ENCODE results near the gene TNFAIP2.
A peak's percentile ranks its signal among the peaks of the same experiment; 100 is the strongest.

TNFAIP2 gene

DNA sequence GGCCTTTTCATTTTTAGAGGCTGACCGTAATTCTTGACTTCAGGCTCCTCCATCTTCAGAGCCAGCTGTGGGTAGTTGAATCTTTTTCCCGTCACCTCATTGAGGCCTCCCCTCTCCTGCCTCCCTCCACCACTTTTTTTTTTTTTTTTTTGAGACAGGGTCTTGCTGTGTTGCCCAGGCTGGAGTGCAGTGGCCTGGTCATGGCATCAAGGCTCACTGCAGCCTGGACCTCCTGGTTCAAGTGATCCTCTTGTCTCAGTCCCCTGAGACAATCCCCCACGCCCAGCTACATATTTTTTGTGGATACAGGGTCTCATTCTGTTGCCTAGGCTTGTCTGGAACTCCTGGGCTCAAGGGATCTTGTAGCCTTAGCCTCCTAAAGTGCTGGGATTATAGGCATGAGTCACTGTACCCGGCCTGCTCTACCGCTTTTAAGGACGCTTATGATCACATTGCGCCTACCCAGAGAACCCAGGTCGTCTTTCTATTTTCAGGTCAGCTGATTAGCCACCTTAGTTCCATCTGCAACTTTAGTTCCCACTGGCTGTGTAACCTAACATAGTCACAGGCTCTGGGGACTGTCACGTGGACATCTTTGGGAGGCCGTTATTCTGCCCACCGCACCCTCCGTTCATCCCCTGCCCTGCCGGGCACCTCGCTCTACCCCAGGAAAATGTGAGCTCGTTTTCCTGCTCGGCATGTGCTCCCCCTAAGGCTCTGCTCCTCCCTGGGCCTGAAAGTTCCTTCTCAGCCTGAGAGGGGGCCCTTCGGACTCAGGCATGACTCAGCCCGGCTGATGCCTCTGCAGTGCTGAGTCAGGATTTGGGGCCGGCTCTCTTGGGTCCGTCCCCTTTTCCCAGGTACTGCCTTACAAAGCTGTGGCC is 13.4 kb downstream of the TNFAIP2 start:
- peaks cover 2% of the 10 kb centered on the region for H3K4me1 Mint-ChIP-seq
- DNase-seq, result no peak
- H3K9me3 Mint-ChIP-seq, result no peaks in the 10 kb centered on the region
- no peak overlapping the region for H3K4me3 Mint-ChIP-seq
- H3K27ac Mint-ChIP-seq, result no peak overlapping the region
- H3K27me3 Mint-ChIP-seq, result peaks cover 30% of the 10 kb centered on the region
- CTCF ChIA-PET, result interaction anchor here (0.5 to 1.0 kb wide), 3 partner anchors 31 to 615 kb away, joined by 3 to 4 read pairs (median 4); no protein-coding TSS in a partner anchor
- H3K36me3 Mint-ChIP-seq, result no peaks in the 10 kb centered on the region

- no peak overlapping the region for H3K4me3 Mint-ChIP-seq
- H3K27me3 Mint-ChIP-seq, result peaks cover 30% of the 10 kb centered on the region
- no peaks in the 10 kb centered on the region for H3K36me3 Mint-ChIP-seq
- H3K27ac Mint-ChIP-seq, result no peak overlapping the region
- H3K4me1 Mint-ChIP-seq, result peaks cover 2% of the 10 kb centered on the region
- no peaks in the 10 kb centered on the region for H3K9me3 Mint-ChIP-seq
- no peak for DNase-seq
- CTCF ChIA-PET, result interaction anchor here (1.0 kb wide), 1 partner anchor 32 kb away, joined by 4 read pairs; no protein-coding TSS in a partner anchor
Measured at GRCh38 chr14:103137689-103138300, 14.5 kb downstream of the TNFAIP2 start.

GRCh38 chr14:103138301-103139131 is 15.3 kb downstream of the TNFAIP2 start:
- DNase-seq, result no peak
- Mint-ChIP-seq H3K9me3 (no peaks in the 10 kb centered on the region), H3K36me3 (no peaks in the 10 kb centered on the region), H3K27me3 (peaks cover 37% of the 10 kb centered on the region), H3K4me3 (no peak overlapping the region), H3K27ac (no peak overlapping the region), H3K4me1 (peaks cover 2% of the 10 kb centered on the region)
- CTCF ChIA-PET, result no interaction called here

DNA sequence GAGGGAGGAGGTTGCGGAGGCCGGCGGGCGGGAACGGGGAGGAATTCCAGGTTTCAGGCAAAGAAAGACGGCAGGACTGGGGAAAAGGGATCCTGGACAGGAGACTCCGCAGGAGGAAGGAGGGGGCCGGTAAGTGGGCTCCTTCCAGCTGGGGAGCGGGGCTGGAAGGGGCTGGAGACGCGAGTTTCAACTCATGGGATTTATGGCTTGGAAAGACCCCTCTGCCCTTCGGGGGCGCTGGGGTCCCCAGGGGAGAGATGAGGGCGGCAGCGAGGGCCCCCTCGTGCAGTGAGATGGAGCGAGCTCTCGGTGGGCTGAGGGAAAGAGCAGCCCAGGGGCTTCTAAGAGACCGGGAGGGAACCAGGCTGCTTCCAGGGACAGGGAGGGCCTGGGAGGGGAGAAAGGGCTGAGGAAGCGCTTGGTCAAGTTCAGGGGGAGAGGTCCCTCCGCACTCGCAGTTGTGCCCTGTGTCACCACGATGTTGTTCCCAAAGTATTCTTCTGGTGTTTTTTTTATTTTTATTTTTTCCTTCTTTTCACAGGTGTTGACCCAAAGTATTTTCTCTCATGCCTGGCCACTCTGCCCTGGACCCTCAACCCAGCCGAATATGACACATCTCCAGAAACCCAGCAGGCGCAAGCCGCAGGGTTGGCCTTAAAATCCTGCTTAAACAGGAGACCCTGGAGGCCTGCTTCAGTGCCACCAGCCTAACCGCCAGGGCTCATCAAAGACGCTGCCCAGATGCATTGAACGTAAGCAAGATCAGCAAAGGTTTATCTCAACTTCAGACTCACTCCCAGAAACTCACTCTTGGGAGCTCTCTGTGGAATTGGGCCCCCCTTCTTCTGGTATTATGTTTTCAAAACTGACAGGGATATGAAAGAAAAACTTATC is 16.1 kb downstream of the TNFAIP2 start:
- no peak for DNase-seq
- CTCF ChIA-PET, result interaction anchor here (0.7 to 1.8 kb wide), 2 partner anchors 34 to 65 kb away, joined by 4 read pairs; no protein-coding TSS in a partner anchor
- Mint-ChIP-seq H3K4me1 (peaks cover 2% of the 10 kb centered on the region), H3K27ac (no peak overlapping the region), H3K4me3 (no peak overlapping the region), H3K9me3 (no peaks in the 10 kb centered on the region), H3K36me3 (no peaks in the 10 kb centered on the region), H3K27me3 (peaks cover 38% of the 10 kb centered on the region)

DNA sequence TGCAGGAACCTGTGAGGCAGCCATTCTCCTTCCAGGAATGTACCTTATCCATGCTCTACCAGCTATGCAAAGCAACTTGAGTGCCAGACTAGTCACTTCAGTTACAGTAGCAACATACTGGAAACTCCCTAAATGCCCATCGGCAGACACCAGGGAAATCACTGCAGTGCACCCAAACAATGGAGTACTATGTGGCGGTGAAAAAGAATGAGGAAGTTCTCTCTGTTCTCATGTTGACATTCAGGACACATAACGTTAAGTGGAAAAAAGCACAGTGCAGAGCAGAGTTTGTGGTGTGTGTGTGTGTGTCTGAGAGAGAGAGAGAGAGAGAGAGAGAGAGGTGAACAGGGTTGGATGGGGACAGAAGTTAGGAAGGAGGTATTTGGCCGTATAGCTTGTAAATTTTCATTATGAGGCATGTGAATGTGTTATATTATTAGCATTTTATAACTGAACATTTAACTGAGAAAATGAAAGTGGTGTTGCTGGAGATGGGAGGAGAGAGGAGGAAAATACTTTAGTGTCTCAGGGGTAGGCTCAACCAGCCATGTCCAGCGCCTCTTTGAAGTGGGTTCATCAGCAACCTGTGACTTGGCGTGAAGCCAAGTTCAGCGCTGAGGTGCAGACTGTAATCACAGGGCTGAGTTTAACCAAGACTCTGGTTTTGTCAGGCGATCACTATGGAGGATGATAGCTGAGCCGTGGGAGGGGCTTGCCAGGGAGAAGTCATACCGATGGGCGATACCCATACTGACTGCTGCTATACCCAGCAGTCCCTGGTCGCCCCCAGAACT is 17.3 kb downstream of the TNFAIP2 start:
- no peaks in the 10 kb centered on the region for H3K36me3 Mint-ChIP-seq
- H3K4me3 Mint-ChIP-seq, result no peak overlapping the region
- H3K27me3 Mint-ChIP-seq, result peaks cover 38% of the 10 kb centered on the region
- DNase-seq, result no peak
- CTCF ChIA-PET, result interaction anchor here (0.7 to 1.8 kb wide), 3 partner anchors 24 to 37 kb away, joined by 3 to 4 read pairs (median 3); no protein-coding TSS in a partner anchor
- H3K9me3 Mint-ChIP-seq, result no peaks in the 10 kb centered on the region
- H3K4me1 Mint-ChIP-seq, result peaks cover 2% of the 10 kb centered on the region
- H3K27ac Mint-ChIP-seq, result no peak overlapping the region

DNA sequence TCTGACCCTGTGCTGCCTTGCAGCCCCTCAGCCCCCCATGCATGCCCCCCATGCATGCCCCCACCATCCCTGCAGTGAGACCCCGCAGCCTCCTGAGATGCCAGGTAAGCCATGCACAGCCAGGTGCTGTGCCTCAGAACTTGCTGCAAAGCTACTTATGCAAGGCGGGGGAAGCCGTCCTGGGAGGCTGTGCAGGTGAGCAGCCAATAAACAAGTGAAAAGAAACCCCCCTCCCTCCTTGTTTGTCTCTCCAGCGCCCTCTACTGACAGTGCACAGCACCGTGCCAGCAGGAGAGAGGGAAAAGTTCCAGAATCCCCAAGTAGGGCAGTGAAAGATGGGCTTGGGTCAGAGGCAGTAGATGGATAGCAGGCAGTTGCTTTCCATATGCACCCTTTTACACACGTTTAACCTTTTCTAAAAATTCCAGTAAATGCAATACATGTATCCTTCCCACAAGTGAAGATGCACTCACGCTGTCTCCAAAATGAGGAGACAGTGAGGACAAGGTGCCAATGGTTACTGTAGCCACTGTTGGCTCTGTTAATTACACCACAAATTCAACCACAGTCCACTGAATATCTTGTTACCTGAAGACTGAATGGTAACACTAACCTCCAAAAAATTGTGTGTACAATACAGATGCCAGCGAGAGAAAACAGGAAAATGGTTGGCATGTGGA is 18.0 kb downstream of the TNFAIP2 start:
- H3K9me3 Mint-ChIP-seq, result no peaks in the 10 kb centered on the region
- DNase-seq, result peak; percentile 52
- H3K36me3 Mint-ChIP-seq, result no peaks in the 10 kb centered on the region
- peaks cover 41% of the 10 kb centered on the region for H3K27me3 Mint-ChIP-seq
- peaks cover 2% of the 10 kb centered on the region for H3K4me1 Mint-ChIP-seq
- no peak overlapping the region for H3K4me3 Mint-ChIP-seq
- CTCF ChIA-PET, result interaction anchor here (0.7 to 1.8 kb wide), 4 partner anchors 24 to 38 kb away, joined by 3 to 9 read pairs (median 4); no protein-coding TSS in a partner anchor
- H3K27ac Mint-ChIP-seq, result no peak overlapping the region

DNA sequence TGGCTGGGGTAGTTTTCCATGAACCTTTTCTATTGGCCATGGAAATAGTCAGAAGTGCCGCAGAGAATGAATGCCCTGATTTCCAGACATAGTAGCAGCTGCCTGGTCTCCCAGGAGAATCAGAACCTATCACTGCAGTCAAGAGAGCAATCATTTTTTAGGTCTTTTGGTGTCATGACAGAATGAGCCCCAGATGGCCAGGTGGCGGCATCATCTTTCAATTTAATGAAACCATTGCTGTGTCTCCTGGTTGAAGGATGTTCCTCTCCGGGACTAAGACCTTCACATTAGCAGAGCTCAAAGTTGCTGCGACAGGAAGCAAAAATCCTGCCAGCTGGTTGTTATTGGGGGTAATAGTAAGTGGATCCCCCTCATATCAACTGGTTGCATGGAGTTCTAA is 18.8 kb downstream of the TNFAIP2 start:
- Mint-ChIP-seq H3K4me1 (peaks cover 2% of the 10 kb centered on the region), H3K36me3 (no peaks in the 10 kb centered on the region), H3K4me3 (no peak overlapping the region), H3K27ac (no peak overlapping the region), H3K27me3 (peaks cover 43% of the 10 kb centered on the region), H3K9me3 (no peaks in the 10 kb centered on the region)
- CTCF ChIA-PET, result interaction anchor here (0.6 to 1.6 kb wide), 4 partner anchors 35 to 93 kb away, joined by 3 to 9 read pairs (median 3); no protein-coding TSS in a partner anchor
- no peak for DNase-seq

DNA sequence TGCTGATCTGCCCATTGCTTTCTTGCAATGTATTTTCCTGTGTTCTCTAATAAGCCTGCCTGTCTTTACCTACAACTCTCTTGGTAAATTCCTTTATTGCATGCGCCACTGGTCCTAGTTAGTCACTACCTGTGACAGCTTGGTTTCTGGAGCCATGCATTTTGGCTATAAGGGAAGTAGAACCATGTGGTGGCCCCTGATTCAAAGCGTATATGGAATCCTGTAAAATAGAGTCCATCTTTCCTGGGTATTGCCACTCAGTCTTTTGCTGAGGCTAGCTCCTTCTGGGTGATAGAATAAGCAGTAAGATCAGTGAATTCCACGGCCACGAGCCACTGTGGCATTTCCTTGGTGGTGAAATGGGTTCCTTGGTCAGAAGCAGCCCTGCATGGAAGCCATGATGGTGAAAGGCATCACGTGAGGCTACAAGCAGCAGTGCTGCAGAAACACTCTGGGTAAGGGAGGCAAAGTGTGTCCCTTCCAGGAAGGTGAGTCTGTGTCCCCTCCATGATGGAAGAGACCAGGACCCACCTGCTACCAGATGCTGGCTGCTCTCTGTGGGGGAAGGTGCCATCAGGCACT is 19.6 kb downstream of the TNFAIP2 start:
- no peak for DNase-seq
- Mint-ChIP-seq H3K4me1 (peaks cover 2% of the 10 kb centered on the region), H3K4me3 (no peak overlapping the region), H3K9me3 (no peaks in the 10 kb centered on the region), H3K27ac (no peak overlapping the region), H3K27me3 (peaks cover 36% of the 10 kb centered on the region), H3K36me3 (no peaks in the 10 kb centered on the region)
- CTCF ChIA-PET, result interaction anchor here (0.9 to 1.6 kb wide), 3 partner anchors 36 to 64 kb away, joined by 3 to 9 read pairs (median 3); no protein-coding TSS in a partner anchor

- H3K36me3 Mint-ChIP-seq, result no peaks in the 10 kb centered on the region
- peaks cover 37% of the 10 kb centered on the region for H3K27me3 Mint-ChIP-seq
- H3K4me1 Mint-ChIP-seq, result peaks cover 2% of the 10 kb centered on the region
- no peak for DNase-seq
- no peaks in the 10 kb centered on the region for H3K9me3 Mint-ChIP-seq
- no peak overlapping the region for H3K27ac Mint-ChIP-seq
- H3K4me3 Mint-ChIP-seq, result no peak overlapping the region
- CTCF ChIA-PET, result no interaction called here
Measured at GRCh38 chr14:103143506-103143905, 20.2 kb downstream of the TNFAIP2 start.

DNA sequence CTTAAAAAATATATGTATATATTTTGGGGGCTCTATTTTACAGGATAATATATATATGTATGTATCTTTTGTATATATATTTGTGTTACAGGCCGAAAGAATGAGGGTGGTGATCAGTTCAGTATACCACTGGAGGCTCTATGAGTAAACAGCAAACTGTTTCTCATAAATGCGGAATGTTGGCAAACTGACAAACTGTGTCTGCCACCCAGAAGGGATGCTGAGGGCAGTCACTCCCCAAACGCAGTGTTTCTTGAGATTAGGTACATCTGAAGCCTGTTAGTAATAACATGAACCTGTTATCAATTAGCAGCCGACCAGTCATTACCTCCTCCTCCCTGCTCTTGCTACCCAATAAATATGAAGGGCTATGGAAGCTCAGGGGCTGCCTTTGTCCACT is 20.8 kb downstream of the TNFAIP2 start:
- Mint-ChIP-seq H3K36me3 (no peaks in the 10 kb centered on the region), H3K4me1 (peaks cover 2% of the 10 kb centered on the region), H3K4me3 (no peak overlapping the region), H3K27me3 (peaks cover 38% of the 10 kb centered on the region), H3K9me3 (no peaks in the 10 kb centered on the region), H3K27ac (no peak overlapping the region)
- no peak for DNase-seq
- CTCF ChIA-PET, result no interaction called here

- no peak overlapping the region for H3K27ac Mint-ChIP-seq
- H3K4me3 Mint-ChIP-seq, result no peak overlapping the region
- DNase-seq, result no peak
- H3K9me3 Mint-ChIP-seq, result no peaks in the 10 kb centered on the region
- H3K4me1 Mint-ChIP-seq, result no peaks in the 10 kb centered on the region
- no peaks in the 10 kb centered on the region for H3K36me3 Mint-ChIP-seq
- CTCF ChIA-PET, result no interaction called here
- H3K27me3 Mint-ChIP-seq, result peaks cover 24% of the 10 kb centered on the region
Measured at GRCh38 chr14:103146141-103146709, 23.0 kb downstream of the TNFAIP2 start.

Measured in activated naive CD4-positive, alpha-beta T cell treated with anti-CD3 and anti-CD28 coated beads, Interleukin-2, amount 10 ng/mL, durations not matched to agents 7 days and 5 days (primary cell).